Right renal cortex interstitium (tissue), 3 donors: ENCODE measurements around the gene ANKS6. TPM values are rescaled to one million over a fixed set of nuclear protein-coding genes. Genes with fewer than 3 reads are reported as not detected.

Experiments used
- DNase-seq, 3 donors: peaks; one replicate each; pipeline ENCODE4 v3.0.0-alpha.2; 2013; ENCODE audit warnings: low read depth in 3 of 3, low spot score in 2 of 3
- polyA plus RNA-seq, 3 donors: library from polyadenylated mRNA; unstranded; fragments of 120-200 nt; gene quantifications; one replicate each; pipeline ENCODE4 v1.2.1, GENCODE V29; 2013; ENCODE audit not compliant: insufficient read length in 3 of 3

The ANKS6 gene
- polyA plus RNA-seq, 3 donors, result 21.0 to 22.4 (median 21.9) TPM

GRCh38 chr9:98818764-98819163, 22.4 kb upstream of the ANKS6 start:
- no peak for DNase-seq

GRCh38 chr9:98815391-98815951, 19.1 kb upstream of the ANKS6 start:
- no peak for DNase-seq

GRCh38 chr9:98811051-98811650, 14.8 kb upstream of the ANKS6 start:
- no peak for DNase-seq

- no peak for DNase-seq
Measured at GRCh38 chr9:98810102-98810842, 13.9 kb upstream of the ANKS6 start.

- DNase-seq, result no peak
Measured at GRCh38 chr9:98809311-98810101, 13.2 kb upstream of the ANKS6 start.

- DNase-seq, result no peak
Measured at GRCh38 chr9:98808875-98809274, 12.5 kb upstream of the ANKS6 start.

- no peak for DNase-seq
Measured at GRCh38 chr9:98808411-98808815, 12.1 kb upstream of the ANKS6 start.

GRCh38 chr9:98807814-98808195, 11.4 kb upstream of the ANKS6 start:
- DNase-seq, result no peak

GRCh38 chr9:98807070-98807813, 10.9 kb upstream of the ANKS6 start, which contains the start of gene GALNT12:
TSS of gene GALNT12 (plus strand) at chr9:98807670. CDS start at chr9:98807699, 29 bp downstream.
- no peak for DNase-seq

GRCh38 chr9:98806394-98807035, 10.2 kb upstream of the ANKS6 start:
- DNase-seq, result no peak

- DNase-seq, result no peak
Measured at GRCh38 chr9:98805506-98806272, 9.3 kb upstream of the ANKS6 start.

- no peak for DNase-seq
Measured at GRCh38 chr9:98804083-98804482, 7.7 kb upstream of the ANKS6 start.

GRCh38 chr9:98801969-98802371, 5.6 kb upstream of the ANKS6 start:
- no peak for DNase-seq

- DNase-seq, result no peak
Measured at GRCh38 chr9:98801561-98801960, 5.2 kb upstream of the ANKS6 start.

GRCh38 chr9:98798254-98798653, 1.9 kb upstream of the ANKS6 start:
- no peak for DNase-seq

GRCh38 chr9:98797491-98797890, 1.1 kb upstream of the ANKS6 start:
- DNase-seq, result no peak

GRCh38 chr9:98795970-98796363, 388 bp downstream of the ANKS6 start:
- no peak for DNase-seq

GRCh38 chr9:98795295-98795955, 930 bp downstream of the ANKS6 start:
- no peak for DNase-seq

- no peak for DNase-seq
Measured at GRCh38 chr9:98794802-98795201, 1.6 kb downstream of the ANKS6 start.
